Activated CD8-positive, alpha-beta memory T cell treated with anti-CD3 and anti-CD28 coated beads for 36 hours (primary cell): Measurements from ENCODE around the gene CHAC2. TPM values are rescaled to one million over a fixed set of nuclear protein-coding genes. Genes with fewer than 3 reads are reported as not detected.
"Not testable (repeated sequence)": the region's sequence is repeated elsewhere in the genome, so short reads cannot be mapped to it uniquely, and the experiment has no call there.

Experiments used
- CTCF ChIA-PET: fragments of 350-600 bp; sonication (Branson Sonifier 250); formaldehyde crosslinking; loops from one replicate; lab custom pipeline; 2021; ENCODE audit warnings: antibody characterized with exemption; lab: Charles Lee
- POLR2A ChIA-PET: fragments of 350-600 bp; sonication (Branson Sonifier 250); formaldehyde crosslinking; loops from one replicate; lab custom pipeline; 2021; ENCODE audit warnings: antibody characterized with exemption; lab: Charles Lee
- total RNA-seq, 2 experiments: library from RNA; stranded (reverse); gene quantifications; one replicate each; pipeline ENCODE4 v1.2.3, GENCODE V29; 2021

The CHAC2 gene
- total RNA-seq, 2 experiments from 2014 or later, result 24.9 to 25.7 TPM

GRCh38 chr2:53818854-53819435 lies 51.3 kb downstream of the CHAC2 start:
- POLR2A ChIA-PET, result no interaction called here

GRCh38 chr2:53819634-53820033 lies 52.0 kb downstream of the CHAC2 start:
- ChIA-PET CTCF (interaction anchor here (0.6 kb wide), 1 partner anchor 99 kb away, joined by 4 read pairs; no protein-coding TSS in a partner anchor), POLR2A (no interaction called here)

More at GRCh38 chr2:53818854-53819435, 51.3 kb downstream of the CHAC2 start:
- CTCF ChIA-PET, result no interaction called here

DNA sequence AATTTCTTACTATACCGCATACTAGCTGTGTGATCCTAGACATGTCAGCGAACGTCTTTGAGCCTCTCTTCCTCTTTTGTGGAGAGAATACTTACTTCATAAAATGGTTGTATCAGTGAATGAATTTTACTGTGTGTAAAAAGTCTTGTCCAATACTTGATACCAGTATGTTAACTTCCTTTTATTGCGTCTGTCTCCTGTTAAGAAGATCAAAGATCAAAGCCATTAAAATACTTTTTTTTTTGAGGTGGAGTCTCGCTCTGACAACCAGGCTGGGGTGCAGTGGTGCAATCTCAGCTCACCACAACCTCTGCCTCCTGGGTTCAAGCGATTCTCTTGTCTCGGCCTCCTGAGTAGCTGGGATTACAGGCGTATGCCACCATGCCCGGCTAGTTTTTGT lies 52.4 kb downstream of the CHAC2 start:
- ChIA-PET POLR2A (no interaction called here), CTCF (interaction anchor here (0.6 kb wide), 1 partner anchor 99 kb away, joined by 4 read pairs; no protein-coding TSS in a partner anchor)

DNA sequence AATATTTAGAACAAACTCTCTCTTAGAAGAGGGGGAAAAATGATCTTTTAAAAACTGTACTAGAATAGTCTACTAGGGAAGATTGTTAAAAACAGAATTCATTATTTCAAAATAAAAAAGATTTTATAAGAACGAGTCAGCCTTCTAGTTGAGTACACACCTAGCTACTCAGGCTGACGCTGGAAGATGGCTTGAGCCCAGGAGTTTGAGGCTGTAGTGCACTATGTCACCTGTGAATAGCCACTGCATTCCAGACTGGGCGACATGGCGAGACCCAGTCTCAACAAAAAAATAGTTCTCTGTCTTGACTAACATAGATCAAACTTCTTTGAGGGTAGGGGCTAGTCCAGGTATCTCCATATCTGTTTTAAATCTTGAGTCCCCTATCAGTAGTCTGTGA lies 53.1 kb downstream of the CHAC2 start:
- CTCF ChIA-PET, result interaction anchor here (0.8 kb wide), 1 partner anchor 25 kb away, joined by 3 read pairs; no protein-coding TSS in a partner anchor
- POLR2A ChIA-PET, result no interaction called here

- CTCF ChIA-PET, result interaction anchor here (0.8 kb wide), 1 partner anchor 26 kb away, joined by 3 read pairs; no protein-coding TSS in a partner anchor
- POLR2A ChIA-PET, result no interaction called here
These were observed 54.2 kb downstream of the CHAC2 start for GRCh38 chr2:53821810-53822209.

DNA sequence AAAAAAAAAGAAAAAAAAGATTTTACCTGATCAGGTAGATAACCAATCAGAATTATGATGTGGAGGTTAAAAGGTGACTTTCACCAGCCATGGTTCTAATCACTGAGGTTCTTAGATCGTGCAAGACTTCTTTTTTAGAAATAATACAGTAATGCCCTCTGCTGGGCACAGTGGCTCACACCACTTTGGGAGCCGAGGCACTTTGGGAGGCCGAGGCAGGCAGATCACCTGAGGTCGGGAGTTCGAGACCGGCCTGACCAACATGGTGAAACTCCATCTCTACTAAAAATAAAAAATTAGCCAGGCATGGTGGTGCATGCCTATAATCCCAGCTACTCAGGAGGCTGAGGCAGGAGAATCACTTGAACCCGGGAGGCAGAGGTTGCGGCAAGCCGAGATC lies 56.0 kb downstream of the CHAC2 start:
- CTCF ChIA-PET, POLR2A ChIA-PET: not testable (repeated sequence)

Other genes with a start within 250 kb of the CHAC2 start
- gene ASB3, start 19.1 kb downstream of the CHAC2 start, total RNA-seq, result 10 to 100 TPM; 19.1 to 19.5 TPM
- gene ERLEC1, start 19.2 kb downstream of the CHAC2 start, total RNA-seq, result 10 to 100 TPM; 25.2 to 26.0 TPM
- gene GPR75, start 92.2 kb downstream of the CHAC2 start, total RNA-seq, result 1 to 10 TPM; 2.0 to 2.2 TPM
- gene PSME4, start 203.2 kb downstream of the CHAC2 start, total RNA-seq, result 10 to 100 TPM; 47.9 to 52.3 TPM